OCI-LY7 (cell line): ENCODE data around the gene DNM2. TPM values are rescaled to one million over a fixed set of nuclear protein-coding genes. Genes with fewer than 3 reads are reported as not detected.
A peak's percentile ranks its signal among the peaks of the same experiment; 100 is the strongest.
"Not testable (repeated sequence)": the region's sequence is repeated elsewhere in the genome, so short reads cannot be mapped to it uniquely, and the experiment has no call there.

Source experiments
- BruUV-seq: library from RNA; stranded (reverse); fragments of 400-500 nt; replicated peaks from 2 replicates; lab custom pipeline; 2021; lab: Mats Ljungman, UMichigan
- CTCF ChIA-PET: fragments of 300-600 bp; sonication (Branson Sonifier 250); formaldehyde crosslinking; loops from one replicate; lab custom pipeline; 2022; ENCODE audit warnings: antibody characterized with exemption; ENCODE audit not compliant: unreplicated experiment; lab: Charles Lee
- POLR2A ChIA-PET: fragments of 300-600 bp; sonication (Branson Sonifier 250); formaldehyde crosslinking; loops from one replicate; lab custom pipeline; 2022; ENCODE audit warnings: antibody characterized with exemption; lab: Charles Lee
- DNase-seq: peaks from one replicate; pipeline ENCODE4 v3.0.0-alpha.2; 2015; ENCODE audit warnings: low spot score
- H2AFZ ChIP-seq: fragments of 200-600 bp; sonication (generic), shearing (Covaris generic); 2 replicates; pipeline ENCODE4 v1.6.1; 2014; ENCODE audit warnings: mild to moderate bottlenecking, antibody characterized with exemption, low read length, moderate library complexity
- H3K27ac ChIP-seq: fragments of 200-600 bp; sonication (generic); 2 replicates; pipeline ENCODE4 v1.5.1; 2014; ENCODE audit warnings: mixed run types, low read depth, mild to moderate bottlenecking, moderate library complexity, low read length, inconsistent platforms; ENCODE audit not compliant: poor library complexity, severe bottlenecking
- H3K36me3 ChIP-seq: fragments of 200-600 bp; sonication (generic); 2 replicates; pipeline ENCODE4 v1.6.1; 2014; ENCODE audit warnings: mild to moderate bottlenecking, antibody characterized with exemption, low read length, moderate library complexity, mixed read lengths; ENCODE audit not compliant: insufficient read depth
- H3K4me1 ChIP-seq: fragments of 200-600 bp; sonication (generic); 2 replicates; pipeline ENCODE4 v1.5.1; 2014; ENCODE audit warnings: mild to moderate bottlenecking, low read length; ENCODE audit not compliant: insufficient read depth, poor library complexity, severe bottlenecking
- H3K4me2 ChIP-seq: fragments of 200-600 bp; sonication (generic); 2 replicates; pipeline ENCODE4 v1.6.1; 2014; ENCODE audit warnings: mild to moderate bottlenecking, low read length
- H3K4me3 ChIP-seq: fragments of 200-600 bp; sonication (generic); 2 replicates; pipeline ENCODE4 v1.5.1; 2014; ENCODE audit warnings: mild to moderate bottlenecking, low read depth, low read length; ENCODE audit not compliant: poor library complexity, severe bottlenecking
- H3K79me2 ChIP-seq: fragments of 200-600 bp; sonication (generic); 2 replicates; pipeline ENCODE4 v1.6.1; 2016; ENCODE audit warnings: low read depth, mild to moderate bottlenecking, low read length, moderate library complexity, mixed read lengths; ENCODE audit not compliant: insufficient read depth
- H3K9me2 ChIP-seq: fragments of 200-600 bp; sonication (generic); 2 replicates; pipeline ENCODE4 v1.6.1; 2016; ENCODE audit warnings: mild to moderate bottlenecking, low read length, mixed read lengths; ENCODE audit not compliant: insufficient read depth
- H3K9me3 ChIP-seq: fragments of 200-600 bp; sonication (generic); 2 replicates; pipeline ENCODE4 v1.6.1; 2014; ENCODE audit warnings: mild to moderate bottlenecking, mixed run types, low read length, mixed read lengths
- H4K20me1 ChIP-seq: fragments of 200-600 bp; sonication (generic); 2 replicates; pipeline ENCODE4 v1.6.1; 2014; ENCODE audit warnings: mild to moderate bottlenecking, antibody characterized with exemption, low read length, moderate library complexity, mixed read lengths; ENCODE audit not compliant: insufficient read depth
- EZH2phosphoT487 ChIP-seq: fragments of 200-600 bp; sonication (generic); IDR thresholded peaks from 2 replicates; pipeline ENCODE4 v1.6.1; 2018; ENCODE audit warnings: low read depth, borderline replicate concordance, mild to moderate bottlenecking, mixed run types, antibody characterized with exemption, low read length, moderate library complexity, mixed read lengths
- intact Hi-C: fragments of 100-400 bp; cut with micrococcal nuclease; formaldehyde crosslinking; loops from one replicate; pipeline ENCODE4 v1.10.0; 2022; ENCODE audit not compliant: unreplicated experiment
- total RNA-seq, 2 experiments: library from RNA; depleted of rRNA in 1 of 2; stranded (reverse); fragments of >200 nt in 1 of 2; shearing (Covaris generic) in 1 of 2; gene quantifications; 2 replicates each; pipeline ENCODE4 v1.2.3, GENCODE V29; 2014 to 2022
- TF ChIP-seq, protein P1 (sequence below): fragments of 200-600 bp; sonication (generic); conservative IDR thresholded peaks from 2 replicates; pipeline ENCODE4 v1.5.1; 2014; ENCODE audit warnings: mild to moderate bottlenecking, antibody characterized with exemption, low read length, moderate library complexity, mixed read lengths

The DNM2 gene
- total RNA-seq, 2 experiments from 2014 or later = 139 to 165 TPM

DNA sequence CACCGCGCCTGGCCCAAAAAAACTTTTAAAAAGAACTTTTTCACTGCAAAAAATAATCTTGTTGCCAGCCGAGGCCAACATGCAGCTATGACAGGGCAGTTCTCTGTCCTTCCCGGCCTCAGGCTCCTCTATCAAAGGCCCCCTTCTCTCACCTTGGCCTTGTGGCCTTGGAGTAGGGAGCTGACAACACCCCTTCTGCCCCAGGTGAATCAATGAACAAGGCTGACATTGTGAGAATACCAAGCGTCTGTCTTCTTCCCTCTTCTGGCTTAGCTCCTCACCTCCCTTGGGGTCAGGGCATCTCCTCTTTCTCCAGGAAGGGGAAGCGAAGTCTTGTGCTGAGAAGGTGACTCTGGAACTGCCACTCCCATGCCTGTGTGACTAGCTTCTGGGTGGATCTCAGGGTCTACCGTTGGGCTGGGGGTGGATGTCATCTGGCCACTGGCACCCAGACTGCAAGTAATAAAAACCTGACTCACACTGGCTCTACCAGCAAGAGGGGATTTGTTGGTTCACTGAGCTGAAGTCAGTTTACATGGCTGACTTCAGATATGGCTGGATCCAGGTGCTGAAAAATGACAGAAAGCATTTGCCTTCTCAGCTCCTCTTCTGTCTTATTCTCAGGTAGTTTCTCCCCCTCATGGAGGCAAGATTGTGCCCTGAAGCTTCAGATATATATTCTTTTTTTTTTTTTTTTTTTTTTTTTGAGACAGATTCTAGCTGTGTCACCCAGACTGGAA is 136.6 kb downstream of the DNM2 start:
- no peaks in the 10 kb centered on the region for H3K79me2 ChIP-seq
- no peak overlapping the region for H3K27ac ChIP-seq
- DNase-seq = no peak
- TF ChIP-seq, protein P1, sequence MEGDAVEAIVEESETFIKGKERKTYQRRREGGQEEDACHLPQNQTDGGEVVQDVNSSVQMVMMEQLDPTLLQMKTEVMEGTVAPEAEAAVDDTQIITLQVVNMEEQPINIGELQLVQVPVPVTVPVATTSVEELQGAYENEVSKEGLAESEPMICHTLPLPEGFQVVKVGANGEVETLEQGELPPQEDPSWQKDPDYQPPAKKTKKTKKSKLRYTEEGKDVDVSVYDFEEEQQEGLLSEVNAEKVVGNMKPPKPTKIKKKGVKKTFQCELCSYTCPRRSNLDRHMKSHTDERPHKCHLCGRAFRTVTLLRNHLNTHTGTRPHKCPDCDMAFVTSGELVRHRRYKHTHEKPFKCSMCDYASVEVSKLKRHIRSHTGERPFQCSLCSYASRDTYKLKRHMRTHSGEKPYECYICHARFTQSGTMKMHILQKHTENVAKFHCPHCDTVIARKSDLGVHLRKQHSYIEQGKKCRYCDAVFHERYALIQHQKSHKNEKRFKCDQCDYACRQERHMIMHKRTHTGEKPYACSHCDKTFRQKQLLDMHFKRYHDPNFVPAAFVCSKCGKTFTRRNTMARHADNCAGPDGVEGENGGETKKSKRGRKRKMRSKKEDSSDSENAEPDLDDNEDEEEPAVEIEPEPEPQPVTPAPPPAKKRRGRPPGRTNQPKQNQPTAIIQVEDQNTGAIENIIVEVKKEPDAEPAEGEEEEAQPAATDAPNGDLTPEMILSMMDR = no peak
- no peak for TF ChIP-seq EZH2phosphoT487
- no peaks in the 10 kb centered on the region for H3K9me2 ChIP-seq
- intact Hi-C loops = no loop called here
- H4K20me1 ChIP-seq = no peaks in the 10 kb centered on the region
- H3K9me3 ChIP-seq = no peaks in the 10 kb centered on the region
- H3K4me2 ChIP-seq = no peak overlapping the region
- peaks cover 5% of the 10 kb centered on the region for H3K4me1 ChIP-seq
- H3K4me3 ChIP-seq = no peak overlapping the region
- no peaks in the 10 kb centered on the region for H3K36me3 ChIP-seq
- H2AFZ ChIP-seq = no peak overlapping the region
- POLR2A ChIA-PET = interaction anchor here (0.7 kb wide), 2 partner anchors 11 to 25 kb away, joined by 3 read pairs; no protein-coding TSS in a partner anchor
- CTCF ChIA-PET = interaction anchor here (1.3 kb wide), 1 partner anchor 10 kb away, joined by 4 read pairs; no protein-coding TSS in a partner anchor
- BruUV-seq = no TSS peak

DNA sequence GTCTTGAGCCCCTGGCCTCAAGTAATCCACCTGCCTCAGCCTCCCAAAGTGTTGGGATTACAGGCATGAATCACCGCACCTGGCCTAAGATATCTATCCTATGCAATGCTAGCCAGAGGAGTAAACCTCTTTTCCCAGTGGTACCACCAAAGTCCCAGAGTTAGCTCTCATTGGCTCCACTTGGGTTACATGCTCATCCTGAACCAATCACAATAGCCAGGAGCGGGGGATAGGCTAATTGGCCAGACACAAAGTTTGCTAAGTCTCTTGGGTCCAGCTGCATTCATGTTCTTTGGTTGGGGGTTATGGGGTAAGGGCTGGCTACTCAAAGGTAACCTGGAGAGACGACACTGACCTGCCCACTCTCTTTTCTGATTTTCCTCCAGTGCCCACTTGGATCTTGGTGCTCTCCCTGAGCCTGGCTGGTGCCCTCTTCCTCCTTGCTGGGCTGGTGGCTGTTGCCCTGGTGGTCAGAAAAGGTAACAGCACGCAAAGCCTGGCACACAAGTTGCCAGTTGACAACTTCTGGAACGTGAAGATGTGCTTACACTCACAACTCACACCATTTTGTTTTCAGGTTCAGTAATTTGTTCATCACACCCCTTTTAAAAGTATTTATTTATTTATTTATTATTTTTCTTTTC is 138.1 kb downstream of the DNM2 start:
- BruUV-seq = no TSS peak
- intact Hi-C loops = no loop called here
- Histone ChIP-seq H4K20me1 (no peaks in the 10 kb centered on the region), H3K9me3 (no peaks in the 10 kb centered on the region), H3K4me2 (no peak overlapping the region), H3K4me1 (peaks cover 5% of the 10 kb centered on the region), H3K27ac (no peak overlapping the region), H3K36me3 (no peaks in the 10 kb centered on the region), H3K79me2 (no peaks in the 10 kb centered on the region), H2AFZ (no peak overlapping the region), H3K9me2 (no peaks in the 10 kb centered on the region), H3K4me3 (no peak overlapping the region)
- ChIA-PET CTCF (no interaction called here), POLR2A (interaction anchor here (0.6 kb wide), 1 partner anchor 71 kb away, joined by 6 read pairs; no protein-coding TSS in a partner anchor)
- TF ChIP-seq, protein P1 = peak; percentile 76
- no peak for TF ChIP-seq EZH2phosphoT487
- peak; percentile 58 for DNase-seq

DNA sequence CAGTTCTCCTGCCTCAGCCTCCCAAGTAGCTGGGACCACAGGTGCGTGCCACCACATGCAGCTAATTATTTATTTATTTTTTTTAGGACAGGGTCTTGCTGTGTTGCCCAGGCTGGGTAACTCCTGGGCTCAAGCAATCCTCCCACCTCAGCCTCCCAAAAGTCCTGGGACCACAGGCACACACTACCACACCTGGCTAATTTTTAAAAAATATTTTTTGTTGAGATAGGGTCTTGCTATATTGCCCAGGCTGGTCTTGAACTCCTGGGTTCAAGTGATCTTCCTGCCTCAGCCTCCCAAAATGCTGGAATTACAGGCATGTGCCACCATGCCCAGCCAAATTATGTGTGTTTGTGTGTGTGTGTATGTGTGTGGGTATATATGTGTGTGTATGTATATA is 139.0 kb downstream of the DNM2 start:
- H3K36me3 ChIP-seq, H3K4me3 ChIP-seq, H3K27ac ChIP-seq, BruUV-seq, H3K4me1 ChIP-seq, H3K4me2 ChIP-seq, POLR2A ChIA-PET, H2AFZ ChIP-seq, CTCF ChIA-PET, DNase-seq, H3K9me3 ChIP-seq, H3K9me2 ChIP-seq, H3K79me2 ChIP-seq, H4K20me1 ChIP-seq, intact Hi-C loops: not testable (repeated sequence)
